Measurements from ENCODE around the gene KBTBD2.
"Not testable (repeated sequence)": the region's sequence is repeated elsewhere in the genome, so short reads cannot be mapped to it uniquely, and the experiment has no call there.

The KBTBD2 gene

DNA sequence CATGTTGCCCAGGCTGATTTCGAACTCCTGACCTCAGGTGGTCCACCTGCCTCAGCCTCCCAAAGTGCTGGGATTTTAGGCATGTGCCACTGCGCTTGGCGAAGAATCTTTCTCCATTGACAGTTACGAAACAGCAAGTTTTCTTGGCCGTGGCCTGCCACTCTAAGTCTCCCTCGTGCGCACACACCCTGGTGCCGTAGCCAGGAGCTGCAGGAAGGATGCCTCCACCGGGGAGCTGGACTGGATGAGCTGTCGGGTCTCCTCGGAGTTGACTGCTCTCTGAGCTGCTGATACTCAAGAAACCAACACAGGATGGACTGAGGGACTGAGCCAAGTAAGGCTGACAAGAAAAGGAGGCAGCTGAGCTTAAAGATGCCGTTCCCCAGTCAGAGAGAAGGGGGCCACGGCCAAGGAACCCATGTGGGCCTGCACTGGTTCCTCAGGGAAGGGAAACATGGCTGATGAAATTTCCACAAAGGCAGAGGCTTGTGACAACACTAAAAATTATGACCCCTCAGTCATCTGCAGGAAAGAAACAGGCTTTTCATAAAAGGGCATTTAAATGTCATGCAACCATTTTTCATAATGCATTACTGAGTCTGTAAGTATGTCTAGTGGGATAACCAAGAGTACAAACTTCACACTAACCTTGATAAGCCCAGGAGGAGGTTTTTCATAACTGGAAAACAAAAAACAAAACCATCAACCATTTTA lies 38.0 kb upstream of the KBTBD2 start:
- H3K27ac ChIP-seq, result no peak overlapping the region

DNA sequence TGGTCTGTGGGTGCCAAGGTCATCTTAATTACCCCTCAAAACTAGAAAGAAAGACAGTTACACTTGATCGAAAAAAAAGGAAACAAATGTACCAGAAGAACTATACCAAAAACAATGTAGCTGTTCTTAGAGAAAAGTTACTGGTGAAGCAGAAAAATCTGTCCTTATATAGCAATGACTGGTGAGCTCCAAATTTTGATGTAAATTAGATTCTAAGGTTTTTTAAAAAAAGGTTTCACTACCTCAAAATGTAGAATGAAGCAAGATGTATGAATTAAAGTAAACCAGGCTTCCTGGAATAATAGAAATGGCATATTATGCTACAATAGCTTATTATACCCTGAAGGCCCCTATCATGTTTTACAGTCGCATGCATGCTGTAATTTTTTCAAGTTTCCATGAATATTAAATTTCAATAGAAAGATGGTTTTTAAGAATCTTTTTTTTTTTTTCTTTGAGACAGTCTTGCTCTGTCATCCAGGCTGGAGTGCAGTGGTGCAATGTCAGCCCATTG lies 37.3 kb upstream of the KBTBD2 start:
- TF ChIP-seq, protein P1, sequence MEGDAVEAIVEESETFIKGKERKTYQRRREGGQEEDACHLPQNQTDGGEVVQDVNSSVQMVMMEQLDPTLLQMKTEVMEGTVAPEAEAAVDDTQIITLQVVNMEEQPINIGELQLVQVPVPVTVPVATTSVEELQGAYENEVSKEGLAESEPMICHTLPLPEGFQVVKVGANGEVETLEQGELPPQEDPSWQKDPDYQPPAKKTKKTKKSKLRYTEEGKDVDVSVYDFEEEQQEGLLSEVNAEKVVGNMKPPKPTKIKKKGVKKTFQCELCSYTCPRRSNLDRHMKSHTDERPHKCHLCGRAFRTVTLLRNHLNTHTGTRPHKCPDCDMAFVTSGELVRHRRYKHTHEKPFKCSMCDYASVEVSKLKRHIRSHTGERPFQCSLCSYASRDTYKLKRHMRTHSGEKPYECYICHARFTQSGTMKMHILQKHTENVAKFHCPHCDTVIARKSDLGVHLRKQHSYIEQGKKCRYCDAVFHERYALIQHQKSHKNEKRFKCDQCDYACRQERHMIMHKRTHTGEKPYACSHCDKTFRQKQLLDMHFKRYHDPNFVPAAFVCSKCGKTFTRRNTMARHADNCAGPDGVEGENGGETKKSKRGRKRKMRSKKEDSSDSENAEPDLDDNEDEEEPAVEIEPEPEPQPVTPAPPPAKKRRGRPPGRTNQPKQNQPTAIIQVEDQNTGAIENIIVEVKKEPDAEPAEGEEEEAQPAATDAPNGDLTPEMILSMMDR (conservative IDR thresholded peaks at IDR 0.05), result no peak
- no peak for TF ChIP-seq ZFX (IDR thresholded peaks at IDR 0.05)
- H3K27ac ChIP-seq, result no peak overlapping the region

More for the DNA sequence above, 38.0 kb upstream of the KBTBD2 start:
- TF ChIP-seq, protein P1 (conservative IDR thresholded peaks at IDR 0.05), result no peak
- no peak for TF ChIP-seq ZFX (IDR thresholded peaks at IDR 0.05)

DNA sequence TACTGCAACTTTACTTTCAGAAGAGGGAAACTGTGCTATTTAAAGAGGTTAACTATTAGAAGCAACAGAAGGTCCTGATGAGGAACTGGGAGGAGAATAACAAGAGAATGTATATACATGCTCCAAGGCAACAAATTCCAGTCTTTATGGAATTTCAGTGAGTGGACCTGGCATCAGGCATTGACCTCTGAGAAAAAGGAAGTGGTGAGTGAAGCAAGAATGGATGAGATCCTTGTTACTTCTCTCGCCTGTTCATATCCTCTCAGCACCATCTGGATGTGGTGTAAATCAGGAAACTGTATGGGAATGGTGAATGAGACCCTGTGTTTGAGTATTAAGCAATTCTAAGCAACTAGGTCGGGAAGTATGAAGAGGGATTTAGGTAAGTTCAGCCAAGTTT lies 30.3 kb upstream of the KBTBD2 start:
- H3K27ac ChIP-seq, result no peak overlapping the region
- no peak for TF ChIP-seq ZFX (IDR thresholded peaks at IDR 0.05)
- TF ChIP-seq, protein P1 (conservative IDR thresholded peaks at IDR 0.05), result no peak

DNA sequence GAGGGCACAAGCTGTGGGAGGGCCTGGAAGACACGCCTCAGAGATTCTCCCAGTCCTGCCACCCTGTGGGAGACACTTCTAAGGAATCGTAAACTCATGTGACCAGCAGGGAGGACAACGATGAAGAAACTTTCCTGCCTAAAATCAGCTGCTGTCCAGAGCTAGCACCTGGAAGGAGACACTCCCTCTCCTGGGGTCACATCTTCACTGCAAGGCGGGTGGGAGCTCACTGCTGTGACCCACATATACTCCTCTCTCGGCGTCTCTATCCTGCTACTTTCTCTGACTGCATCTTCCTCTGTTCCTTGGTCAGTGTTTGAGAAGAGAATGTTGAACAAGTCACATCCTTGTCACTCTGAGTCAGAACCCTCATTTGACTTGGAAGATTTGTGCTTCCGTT lies 25.4 kb upstream of the KBTBD2 start:
- not testable (repeated sequence) for H3K27ac ChIP-seq

DNA sequence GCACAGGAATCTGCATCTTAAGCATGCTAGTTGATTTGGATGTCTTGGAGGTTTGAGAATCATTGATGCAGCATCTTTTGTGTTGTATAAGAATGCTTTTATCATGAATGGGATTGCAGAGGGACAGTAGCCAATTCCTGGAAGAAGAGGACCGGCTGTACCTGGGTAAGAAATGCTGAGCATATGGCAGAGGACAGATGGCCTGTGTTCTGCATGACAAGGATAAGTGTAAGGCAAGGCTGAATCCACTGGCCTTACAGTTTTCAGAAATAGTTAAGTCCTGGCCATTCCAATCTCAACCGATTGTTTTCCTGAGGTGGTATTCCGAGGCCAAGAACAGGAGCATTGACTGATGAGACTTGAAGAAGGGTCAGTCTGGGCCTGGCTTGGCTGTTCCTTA lies 24.4 kb upstream of the KBTBD2 start:
- H3K27ac ChIP-seq, result no peak overlapping the region
- no peak for TF ChIP-seq ZFX (IDR thresholded peaks at IDR 0.05)
- TF ChIP-seq, protein P1 (conservative IDR thresholded peaks at IDR 0.05), result no peak

DNA sequence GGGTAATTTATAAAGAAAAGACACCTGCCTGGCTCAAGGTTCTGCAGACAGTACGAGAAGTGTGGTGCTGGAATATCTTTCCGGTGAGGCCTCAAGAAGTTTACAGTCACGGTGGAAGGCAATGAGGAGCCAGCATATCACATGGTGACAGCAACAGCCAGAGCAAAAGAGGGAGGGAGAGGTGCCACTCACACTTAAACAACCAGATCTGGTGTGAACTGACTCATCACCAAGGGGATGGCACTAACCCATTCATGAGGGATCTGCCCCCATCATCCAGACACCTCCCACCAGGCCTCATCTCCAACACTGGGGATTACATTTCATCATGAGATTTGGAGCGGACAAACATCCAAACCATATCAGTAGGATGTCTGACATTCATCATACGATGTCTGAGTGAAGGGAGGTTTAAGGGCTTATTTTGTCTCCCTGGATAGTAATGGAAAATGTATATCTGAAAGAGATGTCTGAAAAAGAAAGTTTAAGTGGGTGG lies 23.5 kb upstream of the KBTBD2 start:
- TF ChIP-seq, protein P1 (conservative IDR thresholded peaks at IDR 0.05), result no peak
- TF ChIP-seq ZFX (IDR thresholded peaks at IDR 0.05), result no peak
- H3K27ac ChIP-seq, result no peak overlapping the region

DNA sequence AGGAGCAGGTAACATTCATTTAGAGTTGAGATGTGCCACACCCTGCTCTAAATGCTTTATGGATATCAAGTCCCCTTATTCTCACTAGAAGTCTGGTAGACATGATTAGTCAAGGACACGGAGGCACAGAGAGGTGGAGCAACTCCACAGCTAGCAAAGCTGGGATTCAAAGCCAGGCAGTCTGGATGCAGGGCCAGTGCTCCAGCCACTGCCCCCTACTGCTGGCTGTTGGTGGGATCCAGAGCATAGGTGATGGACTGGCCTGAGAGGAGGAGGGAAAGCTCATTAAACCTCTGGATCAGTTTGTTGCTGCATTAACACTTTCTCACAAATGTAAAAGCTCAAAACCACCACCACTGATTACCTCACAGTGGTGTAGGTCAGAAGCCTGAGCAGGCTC lies 22.6 kb upstream of the KBTBD2 start:
- no peak for TF ChIP-seq ZFX (IDR thresholded peaks at IDR 0.05)
- TF ChIP-seq, protein P1 (conservative IDR thresholded peaks at IDR 0.05), result no peak
- no peak overlapping the region for H3K27ac ChIP-seq

DNA sequence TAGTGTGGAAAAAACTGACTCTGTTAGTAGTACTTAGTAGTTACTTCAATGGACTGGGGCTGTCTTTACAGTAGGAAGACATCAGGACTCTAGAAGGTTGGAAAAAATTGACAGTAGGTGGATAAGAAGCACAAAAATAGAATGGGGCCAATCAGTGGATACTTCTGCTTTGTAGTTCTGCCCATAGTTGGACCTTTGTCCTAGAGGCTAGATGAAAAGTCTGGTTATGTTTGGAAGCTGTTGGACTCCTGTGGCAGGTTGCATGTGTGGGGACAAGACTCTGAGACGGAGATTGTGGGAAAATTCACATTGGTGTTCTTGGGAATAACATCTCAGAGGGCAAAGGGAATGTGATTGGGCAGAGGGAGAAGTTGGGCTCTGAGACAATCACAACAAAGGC lies 18.6 kb upstream of the KBTBD2 start:
- no peak overlapping the region for H3K27ac ChIP-seq
- TF ChIP-seq ZFX (IDR thresholded peaks at IDR 0.05), result no peak
- TF ChIP-seq, protein P1 (conservative IDR thresholded peaks at IDR 0.05), result no peak
